HG03045 (cell line): ENCODE results near the gene HOXA2.

Source experiments
- ATAC-seq: cut with Tn5 transposase; IDR thresholded peaks from one replicate; pipeline ENCODE4 v1.9.1; 2021; ENCODE audit warnings: mild to moderate bottlenecking, moderate library complexity; ENCODE audit not compliant: unreplicated experiment

HOXA2 gene

DNA sequence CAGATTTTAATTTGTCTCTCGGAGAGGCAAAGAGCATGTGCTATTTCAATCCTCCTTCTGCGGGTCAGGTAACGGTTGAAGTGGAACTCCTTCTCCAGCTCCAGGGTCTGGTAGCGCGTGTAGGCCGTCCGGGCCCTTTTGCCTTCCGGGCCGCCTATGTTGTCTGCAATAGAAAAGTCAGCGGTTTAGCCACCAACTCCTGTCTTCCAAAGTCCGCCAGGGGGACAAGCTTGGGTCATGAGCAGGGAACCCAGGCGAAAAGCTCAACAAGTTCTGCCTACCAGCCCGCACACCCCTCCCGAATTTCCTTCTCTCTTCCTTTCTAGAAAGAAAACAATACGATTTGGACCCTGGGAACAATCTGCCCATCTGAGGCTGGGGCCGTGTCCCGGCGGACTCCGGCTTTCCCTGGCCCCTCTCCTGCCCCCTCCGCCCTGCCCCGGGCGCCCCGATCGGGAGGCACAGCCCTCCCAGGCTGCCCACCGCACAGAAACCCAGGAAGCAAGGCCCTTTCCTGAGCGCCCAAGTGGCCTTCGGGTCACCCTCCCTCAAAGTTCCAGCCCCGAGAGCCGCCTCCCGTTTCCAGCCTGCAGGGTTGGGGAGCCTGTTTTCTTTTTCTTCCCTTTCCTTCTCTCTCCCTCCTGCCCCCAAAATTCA is 39.6 kb upstream of the HOXA2 start:
- no peak for ATAC-seq

- no peak for ATAC-seq
Observed at GRCh38 chr7:27141137-27141922, 38.8 kb upstream of the HOXA2 start.

DNA sequence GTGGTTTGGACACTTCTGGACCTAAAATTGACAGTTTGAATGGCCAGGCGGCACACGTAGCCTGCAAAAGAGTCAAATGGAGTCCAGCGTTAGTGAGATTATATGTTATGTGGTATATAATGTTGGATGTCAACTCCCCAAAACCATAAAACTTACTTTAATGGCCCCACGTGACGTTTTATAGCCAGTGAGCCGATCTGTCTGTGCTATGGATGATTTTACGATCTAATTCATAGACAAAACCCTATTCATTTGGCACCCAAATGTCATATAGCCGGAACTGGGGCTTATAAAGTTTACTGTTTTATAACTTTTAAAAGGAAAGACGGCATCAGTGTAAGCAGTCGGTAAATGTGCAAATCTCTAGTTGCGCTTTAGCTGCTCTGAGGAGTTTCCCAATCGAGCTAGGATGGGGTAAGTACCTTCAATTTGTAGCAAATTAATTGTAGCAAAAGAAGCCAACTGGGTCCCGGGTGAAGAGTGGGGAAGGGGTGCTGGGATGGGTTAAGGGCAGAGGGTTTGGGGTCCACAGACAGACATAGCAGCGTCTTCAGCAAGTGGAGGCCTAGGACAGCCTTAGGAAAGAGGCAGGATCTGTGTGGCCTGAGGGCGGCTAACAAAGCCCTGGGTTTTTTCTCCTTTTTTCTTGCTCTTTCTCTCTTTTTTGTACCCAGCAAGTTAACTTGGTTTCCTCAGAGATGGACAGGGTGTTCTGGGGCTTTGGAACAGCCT is 37.8 kb upstream of the HOXA2 start:
- no peak for ATAC-seq

DNA sequence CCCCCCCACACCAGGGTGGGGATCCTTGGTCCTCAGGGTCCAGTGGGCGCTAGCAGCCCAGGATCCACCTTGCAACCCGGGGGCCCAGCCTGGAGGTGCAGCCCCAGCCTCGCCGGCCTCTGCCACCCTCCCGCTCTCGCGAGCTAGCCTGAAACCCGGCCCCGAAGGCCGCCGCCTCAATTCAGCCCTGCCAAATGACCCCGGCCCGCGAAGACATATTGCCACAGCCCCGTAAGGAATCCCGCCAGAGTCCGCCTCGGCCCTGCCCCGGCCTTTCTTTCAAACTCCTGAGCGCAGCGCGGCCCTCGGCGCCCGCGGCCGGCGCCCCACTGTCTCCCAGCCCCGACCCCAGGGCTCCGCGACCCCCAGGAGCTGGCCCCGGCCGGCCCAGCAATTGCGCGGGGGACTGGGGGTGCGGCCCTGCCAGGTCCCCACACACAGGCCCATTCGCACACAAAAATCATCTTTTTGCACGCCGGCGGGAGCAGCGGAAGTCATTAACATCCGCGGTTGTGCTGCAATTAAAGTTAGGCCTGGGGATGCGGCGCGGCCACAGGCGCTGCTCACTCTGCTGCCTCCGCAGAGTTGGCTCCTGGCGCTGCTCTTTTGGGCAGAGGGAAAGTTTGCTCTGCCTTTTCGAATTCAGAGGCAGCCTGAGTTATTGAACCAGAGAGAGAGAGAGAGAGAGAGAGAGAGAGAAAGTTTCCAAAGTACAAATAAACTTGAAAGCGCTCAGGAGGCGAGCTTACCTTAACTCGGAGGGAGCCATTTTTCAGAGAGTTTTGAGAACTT is 37.0 kb upstream of the HOXA2 start:
- ATAC-seq: no peak

DNA sequence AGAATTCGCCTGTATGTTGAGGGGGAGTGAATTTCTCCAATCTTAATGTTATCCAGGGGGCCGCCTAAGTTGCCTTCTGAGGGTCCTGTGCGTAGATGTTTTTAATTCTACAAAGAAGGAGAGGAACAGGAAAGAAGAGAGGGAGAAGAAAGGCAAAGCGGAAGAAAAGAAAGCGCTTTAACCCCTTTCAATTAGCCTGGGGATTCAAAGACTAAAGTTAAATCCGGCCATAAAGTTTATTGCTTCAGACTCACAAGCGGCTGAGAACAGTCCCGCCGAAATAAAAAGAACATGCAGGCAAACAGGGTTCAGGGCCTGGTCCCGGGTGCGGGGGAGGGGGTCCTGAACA is 36.5 kb upstream of the HOXA2 start:
- no peak for ATAC-seq

DNA sequence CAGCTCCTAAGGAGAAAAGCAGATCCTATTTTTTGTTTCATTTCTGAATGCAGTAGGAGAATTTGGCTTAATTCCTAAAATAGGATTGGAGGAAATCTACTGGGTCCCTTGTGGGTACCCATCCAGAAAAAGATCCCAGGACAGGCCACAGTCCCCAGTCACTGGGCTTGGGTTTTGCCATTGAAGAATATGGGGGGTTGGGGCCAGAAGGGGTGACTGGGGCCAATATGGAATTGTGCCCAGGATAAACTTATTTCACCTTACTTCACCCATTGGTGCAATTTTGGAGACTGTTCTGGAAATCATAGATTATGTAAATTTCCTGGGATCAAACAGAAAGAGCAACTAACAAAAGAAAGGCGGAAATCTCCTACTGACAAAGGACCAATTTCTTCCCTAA is 36.0 kb upstream of the HOXA2 start:
- ATAC-seq: no peak

DNA sequence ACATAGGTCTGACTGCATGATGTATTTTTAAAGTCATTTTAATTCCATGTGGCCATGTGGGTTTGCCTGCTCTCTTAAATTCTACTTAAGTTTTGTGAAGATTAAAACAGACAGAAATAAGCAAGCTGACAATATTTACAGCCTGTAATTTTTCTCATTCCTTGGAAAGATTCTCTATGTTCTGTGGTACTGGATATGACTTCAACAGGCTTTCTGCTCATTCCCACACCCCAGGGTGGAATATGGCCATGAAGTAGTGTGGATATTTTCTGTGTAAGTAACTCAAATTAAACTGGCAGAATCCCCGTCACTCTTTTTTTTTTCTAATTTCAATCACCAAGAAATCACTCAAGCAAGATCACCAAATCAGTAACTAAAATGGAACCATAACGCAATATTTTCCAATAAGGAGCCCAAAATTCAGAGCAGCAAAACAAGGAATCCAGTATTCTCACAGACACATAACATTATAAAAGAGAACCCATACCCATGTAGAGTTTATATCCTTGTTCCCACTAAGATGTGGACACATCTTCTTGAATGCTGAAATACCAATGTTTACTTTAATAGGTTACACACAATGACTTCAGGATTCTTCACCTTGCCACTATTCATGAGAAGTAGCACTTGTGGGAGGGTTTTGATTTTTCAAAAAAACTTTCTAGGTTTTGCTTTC is 35.3 kb upstream of the HOXA2 start:
- ATAC-seq: no peak

GRCh38 chr7:27134392-27134791 is 31.9 kb upstream of the HOXA2 start:
- no peak for ATAC-seq

GRCh38 chr7:27133409-27134231 is 31.1 kb upstream of the HOXA2 start:
- no peak for ATAC-seq

DNA sequence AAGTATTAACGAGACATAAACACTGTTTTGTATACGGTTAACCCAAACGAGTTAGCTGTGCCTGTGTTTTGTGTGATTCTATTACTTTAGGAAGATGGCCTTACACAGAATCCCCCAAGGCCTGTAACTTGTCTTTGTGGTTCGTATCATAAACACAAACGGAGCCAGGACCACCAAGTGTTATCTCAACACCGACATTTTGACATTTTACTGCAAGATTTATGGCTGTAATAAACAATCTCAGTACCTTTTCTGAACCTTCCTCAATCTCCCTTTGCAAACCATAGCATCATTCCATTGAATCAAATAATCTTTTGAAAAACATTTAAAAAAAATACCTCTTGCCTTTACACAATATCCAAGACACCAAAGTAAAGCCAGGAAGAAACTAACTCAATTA is 30.5 kb upstream of the HOXA2 start:
- no peak for ATAC-seq

DNA sequence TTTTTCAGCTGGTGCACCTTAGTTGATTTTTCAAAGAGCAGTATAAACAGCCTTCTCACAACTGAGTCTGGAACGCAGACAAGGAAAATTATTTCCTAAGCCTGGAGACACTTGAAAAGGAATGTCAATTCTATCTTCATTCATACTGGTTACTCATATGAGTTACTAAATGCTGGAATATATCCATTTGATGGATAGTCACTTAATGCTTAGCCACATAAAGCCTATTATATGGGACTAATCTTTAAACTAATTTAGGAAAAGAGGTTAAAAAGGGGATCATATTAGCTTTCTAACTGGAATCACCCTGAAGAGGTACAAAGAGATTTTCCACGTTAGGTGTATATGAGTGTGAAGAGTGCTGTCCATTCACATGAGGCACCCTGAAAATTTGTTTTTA is 29.7 kb upstream of the HOXA2 start:
- no peak for ATAC-seq

DNA sequence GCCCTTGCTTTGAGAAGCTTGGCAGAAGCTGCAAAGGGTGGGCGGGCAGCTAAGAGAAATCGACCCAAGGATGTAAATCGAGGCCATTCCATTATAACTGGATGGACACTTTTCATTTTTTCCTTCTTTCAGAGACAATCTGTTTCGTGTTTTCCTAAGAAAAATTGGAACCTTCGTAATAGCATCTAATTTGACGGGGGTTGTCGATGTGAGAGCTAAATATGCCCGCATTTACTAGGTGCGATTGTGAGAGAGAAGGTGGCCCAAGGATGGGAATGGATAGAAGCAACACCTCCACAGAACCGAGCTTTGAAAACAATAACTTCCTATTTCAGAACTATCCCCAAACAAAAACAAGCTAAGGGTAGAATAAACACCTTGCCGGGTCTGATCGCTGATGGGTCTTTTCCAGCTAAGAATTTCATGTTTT is 28.9 kb upstream of the HOXA2 start:
- no peak for ATAC-seq

GRCh38 chr7:27130540-27131389 is 28.3 kb upstream of the HOXA2 start, which contains the start of gene HOXA4:
HOXA4 (minus strand) TSS chr7:27130757; CDS start chr7:27130733, 24 bp downstream.
- ATAC-seq: no peak

DNA sequence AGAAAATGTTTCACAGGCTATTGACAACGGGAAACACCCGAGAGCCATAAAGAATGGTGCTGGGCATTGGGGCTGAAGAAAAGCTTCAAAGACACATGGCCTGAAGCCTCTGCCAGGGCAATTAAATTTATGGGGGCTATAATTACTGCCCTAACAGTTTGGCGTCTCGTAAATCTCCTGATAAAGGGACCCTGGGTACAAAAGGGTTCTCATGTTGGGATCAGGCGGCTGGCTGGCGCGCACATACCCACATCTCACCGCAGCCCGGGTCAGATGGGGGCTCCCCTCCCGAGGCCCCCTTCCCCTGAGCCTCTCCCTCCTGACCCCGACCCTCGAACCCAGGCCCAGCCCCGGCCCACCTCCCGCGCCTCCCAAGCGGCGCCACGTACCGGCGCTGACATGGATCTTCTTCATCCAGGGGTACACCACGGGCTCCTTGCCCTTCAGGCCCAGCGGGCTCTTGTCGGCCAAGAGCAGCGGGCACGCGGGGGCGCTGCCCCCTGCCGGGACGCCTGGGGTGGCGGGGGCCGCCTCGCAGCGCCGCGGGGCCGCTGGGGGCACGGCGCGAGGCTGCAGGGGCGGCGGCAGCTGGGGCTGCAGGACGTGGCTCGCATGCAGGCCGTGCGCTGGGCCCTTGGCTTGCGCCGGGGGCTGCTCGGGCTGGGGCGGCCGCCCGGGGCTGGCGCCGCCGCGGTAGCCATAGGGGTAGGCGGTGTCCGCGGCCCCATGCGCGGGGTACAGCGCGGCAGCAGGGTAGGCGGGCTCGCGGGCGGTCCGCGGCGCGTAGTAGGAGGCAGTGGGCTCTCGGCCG is 27.5 kb upstream of the HOXA2 start:
- no peak for ATAC-seq

DNA sequence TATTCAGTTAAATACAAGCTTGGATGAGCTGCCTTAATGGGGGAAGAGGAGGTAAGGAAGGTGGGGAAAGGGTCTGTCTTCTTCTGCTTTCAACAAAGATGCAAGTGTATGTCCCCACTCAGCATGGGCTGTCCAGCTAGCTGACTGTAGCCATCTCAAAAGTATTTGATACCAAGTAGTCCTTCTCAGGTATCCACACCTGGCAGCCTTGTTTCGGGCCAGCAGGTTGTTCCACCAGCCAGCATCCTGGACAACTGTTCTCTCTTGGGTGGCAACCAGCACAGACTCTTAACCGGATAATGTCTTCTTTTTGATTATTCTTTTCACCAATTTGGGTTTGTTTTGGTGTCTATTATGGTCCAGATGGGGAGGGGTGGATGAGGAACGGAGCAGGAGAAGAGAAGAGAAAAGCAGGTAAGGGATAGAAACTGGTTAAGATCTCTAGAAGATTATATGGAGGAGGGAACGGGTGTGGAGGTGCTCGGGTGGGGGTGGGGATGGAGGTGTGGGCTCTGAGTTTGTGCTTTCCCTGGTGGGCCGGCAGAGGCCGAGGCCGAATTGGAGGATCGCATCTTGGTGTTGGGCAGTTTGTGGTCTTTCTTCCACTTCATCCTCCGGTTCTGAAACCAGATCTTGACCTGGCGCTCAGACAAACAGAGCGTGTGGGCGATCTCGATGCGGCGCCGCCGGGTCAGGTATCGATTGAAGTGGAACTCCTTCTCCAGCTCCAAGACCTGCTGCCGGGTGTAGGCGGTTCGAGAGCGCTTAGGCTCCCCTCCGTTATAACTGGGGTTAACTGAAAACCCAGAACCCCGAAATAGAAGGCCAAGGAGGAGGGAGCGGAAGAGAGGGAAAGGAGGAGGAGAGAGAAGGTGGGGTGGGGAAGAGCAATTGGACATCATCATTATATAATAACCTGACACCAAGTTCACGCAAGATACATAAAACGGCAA is 26.6 kb upstream of the HOXA2 start:
- no peak for ATAC-seq

GRCh38 chr7:27128034-27128433 is 25.6 kb upstream of the HOXA2 start:
- no peak for ATAC-seq
